Natural killer cell (primary cell): ENCODE data around the gene MPRIP. TPM values are rescaled to one million over a fixed set of nuclear protein-coding genes. Genes with fewer than 3 reads are reported as not detected.

Experiments used
- ATAC-seq, 3 donors: fragments of 150-1000 bp in 2 of 3; fragments of 200-7000 bp in 1 of 3; cut with Tn5 transposase; 1 replicate in 1 of 3; 2 replicates in 2 of 3; pipeline ENCODE4 v1.10.0; 2021; ENCODE audit warnings: mild to moderate bottlenecking in 2 of 3, moderate library complexity in 2 of 3
- DNase-seq, 2 donors: peaks; one replicate each; pipeline versions ENCODE4 v3.0.0 to v3.0.0-alpha.2; 2013 to 2021; ENCODE audit warnings: mixed read lengths in 1 of 2
- H3K27ac ChIP-seq: one replicate; pipeline ENCODE4 v1.5.1; 2013; ENCODE audit warnings: mild to moderate bottlenecking, low read length
- H3K27me3 ChIP-seq: one replicate; pipeline ENCODE4 v1.6.1; 2013; ENCODE audit warnings: low read length; ENCODE audit not compliant: control insufficient read depth, insufficient read depth
- H3K36me3 ChIP-seq: one replicate; pipeline ENCODE4 v1.6.1; 2013; ENCODE audit warnings: low read length; ENCODE audit not compliant: control insufficient read depth, insufficient read depth
- H3K4me1 ChIP-seq: one replicate; pipeline ENCODE4 v1.6.1; 2013; ENCODE audit warnings: low read length; ENCODE audit not compliant: control insufficient read depth, insufficient read depth
- H3K4me3 ChIP-seq: one replicate; pipeline ENCODE4 v1.5.1; 2013; ENCODE audit warnings: low read length
- H3K9me3 ChIP-seq: one replicate; pipeline ENCODE4 v1.6.1; 2013; ENCODE audit warnings: low read length; ENCODE audit not compliant: control insufficient read depth, insufficient read depth
- H3K27ac Mint-ChIP-seq, 2 donors: one replicate each; pipeline ENCODE4 v1.8.0; 2022; ENCODE audit warnings: mild to moderate bottlenecking in 2 of 2, mixed read lengths in 2 of 2, moderate library complexity in 1 of 2
- H3K27me3 Mint-ChIP-seq, 2 donors: one replicate each; pipeline ENCODE4 v1.8.0; 2022; ENCODE audit warnings: low read depth in 2 of 2, mixed read lengths in 2 of 2
- H3K36me3 Mint-ChIP-seq: one replicate; pipeline ENCODE4 v1.8.0; 2022; ENCODE audit warnings: mixed read lengths
- H3K4me1 Mint-ChIP-seq, 2 donors: one replicate each; pipeline ENCODE4 v1.8.0; 2022; ENCODE audit warnings: mixed read lengths in 2 of 2
- H3K4me3 Mint-ChIP-seq: one replicate; pipeline ENCODE4 v1.8.0; 2022; ENCODE audit warnings: mild to moderate bottlenecking, moderate library complexity, mixed read lengths
- H3K9me3 Mint-ChIP-seq, 2 donors: one replicate each; pipeline ENCODE4 v1.8.0; 2022; ENCODE audit warnings: mixed read lengths in 2 of 2
- CTCF ChIP-seq: fragments of 200-600 bp; IDR thresholded peaks from one replicate; pipeline ENCODE4 v1.8.0; 2022; ENCODE audit warnings: antibody characterized with exemption
- WGBS: methylation state at CpG from one replicate; pipeline ENCODE4 v1.1.7; 2013; ENCODE audit warnings: missing lambda C conversion rate; ENCODE audit not compliant: insufficient coverage; 5-methylcytosine and 5-hydroxymethylcytosine counted together
- intact Hi-C: fragments of 100-400 bp; cut with micrococcal nuclease; formaldehyde crosslinking; loops from one replicate; pipeline ENCODE4 v1.14.2; 2022
- total RNA-seq, 4 donors: library from RNA; stranded (reverse); fragments of 120-200 nt in 1 of 4; gene quantifications; one replicate each; pipeline versions ENCODE4 v1.2.3 to v1.2.4, GENCODE V29; 2013 to 2022

The MPRIP gene
- total RNA-seq, 3 donors from 2014 or later (not counting 1 experiment from before 2014, with no cell fraction given): 225 to 272 (median 229) TPM

GRCh38 chr17:17152385-17152784 lies 110.1 kb downstream of the MPRIP start:
- H3K27me3 ChIP-seq: no peaks in the 10 kb centered on the region
- no peak for ATAC-seq
- Mint-ChIP-seq H3K4me3 (no peak overlapping the region), H3K27ac (peak overlapping the region in 1 of 2 donors; percentile 57), H3K27me3 (no peaks in the 10 kb centered on the region), H3K9me3 (no peaks in the 10 kb centered on the region), H3K36me3 (peaks cover 12% of the 10 kb centered on the region), H3K4me1 (peaks cover 21 to 34% of the 10 kb centered on the region in 2 donors)
- intact Hi-C loops: no loop called here
- DNase-seq: no peak
- no peaks in the 10 kb centered on the region for H3K9me3 ChIP-seq
- peaks cover 73% of the 10 kb centered on the region for H3K36me3 ChIP-seq
- no peak overlapping the region for H3K4me3 ChIP-seq
- no peak for TF ChIP-seq CTCF
- H3K4me1 ChIP-seq: peaks cover 25% of the 10 kb centered on the region
- H3K27ac ChIP-seq: no peak overlapping the region
- 90% methylated on average over 4 of the region's 4 CpGs for WGBS

GRCh38 chr17:17153071-17153470 lies 110.8 kb downstream of the MPRIP start:
- peak overlapping the region in 1 of 2 donors; percentile 57 for H3K27ac Mint-ChIP-seq
- intact Hi-C loops: no loop called here
- no peak for ATAC-seq

GRCh38 chr17:17153709-17154108 lies 111.5 kb downstream of the MPRIP start:
- ATAC-seq: no peak
- no peaks in the 10 kb centered on the region for H3K27me3 ChIP-seq
- H3K36me3 ChIP-seq: peaks cover 65% of the 10 kb centered on the region
- peak overlapping the region in 1 of 2 donors; percentile 57 for H3K27ac Mint-ChIP-seq
- no peaks in the 10 kb centered on the region for H3K9me3 ChIP-seq
- peaks cover 21 to 34% of the 10 kb centered on the region in 2 donors for H3K4me1 Mint-ChIP-seq
- H3K4me3 Mint-ChIP-seq: no peak overlapping the region
- intact Hi-C loops: no loop called here
- no peaks in the 10 kb centered on the region for H3K27me3 Mint-ChIP-seq
- DNase-seq: no peak
- H3K4me3 ChIP-seq: no peak overlapping the region
- TF ChIP-seq CTCF: no peak
- no peaks in the 10 kb centered on the region for H3K9me3 Mint-ChIP-seq
- peaks cover 25% of the 10 kb centered on the region for H3K4me1 ChIP-seq
- WGBS: 91% methylated on average over 5 of the region's 7 CpGs
- no peak overlapping the region for H3K27ac ChIP-seq
- peaks cover 6% of the 10 kb centered on the region for H3K36me3 Mint-ChIP-seq

More at GRCh38 chr17:17153071-17153470, 110.8 kb downstream of the MPRIP start:
- no peaks in the 10 kb centered on the region for H3K27me3 ChIP-seq
- peaks cover 68% of the 10 kb centered on the region for H3K36me3 ChIP-seq
- H3K9me3 Mint-ChIP-seq: no peaks in the 10 kb centered on the region
- DNase-seq: no peak
- H3K9me3 ChIP-seq: no peaks in the 10 kb centered on the region
- no peak overlapping the region for H3K27ac ChIP-seq
- H3K4me1 ChIP-seq: peaks cover 25% of the 10 kb centered on the region
- H3K4me3 Mint-ChIP-seq: no peak overlapping the region
- H3K4me3 ChIP-seq: no peak overlapping the region
- peaks cover 6% of the 10 kb centered on the region for H3K36me3 Mint-ChIP-seq
- TF ChIP-seq CTCF: no peak
- WGBS: 80% methylated on average over 9 of the region's 9 CpGs
- H3K27me3 Mint-ChIP-seq: no peaks in the 10 kb centered on the region
- peaks cover 21 to 34% of the 10 kb centered on the region in 2 donors for H3K4me1 Mint-ChIP-seq

GRCh38 chr17:17154556-17154955 lies 112.3 kb downstream of the MPRIP start:
- Histone ChIP-seq H3K27me3 (no peaks in the 10 kb centered on the region), H3K36me3 (peaks cover 71% of the 10 kb centered on the region), H3K9me3 (no peaks in the 10 kb centered on the region), H3K27ac (no peak overlapping the region), H3K4me3 (no peak overlapping the region), H3K4me1 (peaks cover 25% of the 10 kb centered on the region)
- DNase-seq (no peak), ATAC-seq (no peak)
- Mint-ChIP-seq H3K4me3 (no peak overlapping the region), H3K9me3 (no peaks in the 10 kb centered on the region), H3K27me3 (no peaks in the 10 kb centered on the region), H3K36me3 (peaks cover 6% of the 10 kb centered on the region), H3K4me1 (peaks cover 21 to 34% of the 10 kb centered on the region in 2 donors), H3K27ac (peak overlapping the region in 1 of 2 donors; percentile 51)
- 89% methylated on average over 5 of the region's 5 CpGs for WGBS
- intact Hi-C loops: no loop called here
- TF ChIP-seq CTCF: no peak
